GM19463 (cell line): Measurements from ENCODE around the gene KAT2A.

Experiments used
- ATAC-seq: cut with Tn5 transposase; IDR thresholded peaks from one replicate; pipeline ENCODE4 v1.9.1; 2021; ENCODE audit warnings: mild to moderate bottlenecking, moderate library complexity; ENCODE audit not compliant: unreplicated experiment

KAT2A gene

GRCh38 chr17:42096360-42097111, 24.6 kb downstream of the KAT2A start:
- ATAC-seq: no peak

GRCh38 chr17:42094375-42095069, 26.6 kb downstream of the KAT2A start:
- ATAC-seq: no peak

GRCh38 chr17:42092939-42093338, 28.2 kb downstream of the KAT2A start:
- no peak for ATAC-seq

GRCh38 chr17:42090964-42091790, 30.0 kb downstream of the KAT2A start:
- ATAC-seq: no peak

- ATAC-seq: no peak
Observed at GRCh38 chr17:42088736-42089135, 32.4 kb downstream of the KAT2A start.

- no peak for ATAC-seq
Observed at GRCh38 chr17:42087736-42088705, 33.1 kb downstream of the KAT2A start.

GRCh38 chr17:42087042-42087701, 34.0 kb downstream of the KAT2A start:
- no peak for ATAC-seq

- ATAC-seq: no peak
Observed at GRCh38 chr17:42081516-42082129, 39.5 kb downstream of the KAT2A start.

- ATAC-seq: no peak
Observed at GRCh38 chr17:42079541-42079940, 41.6 kb downstream of the KAT2A start.

- no peak for ATAC-seq
Observed at GRCh38 chr17:42078396-42079043, 42.6 kb downstream of the KAT2A start.

- no peak for ATAC-seq
Observed at GRCh38 chr17:42077755-42078154, 43.4 kb downstream of the KAT2A start.

- no peak for ATAC-seq
Observed at GRCh38 chr17:42076797-42077559, 44.2 kb downstream of the KAT2A start.

- no peak for ATAC-seq
Observed at GRCh38 chr17:42075789-42076188, 45.4 kb downstream of the KAT2A start.

GRCh38 chr17:42072323-42073187, 48.6 kb downstream of the KAT2A start:
- no peak for ATAC-seq

- no peak for ATAC-seq
Observed at GRCh38 chr17:42071810-42072209, 49.4 kb downstream of the KAT2A start.

- ATAC-seq: no peak
Observed at GRCh38 chr17:42068979-42069378, 52.2 kb downstream of the KAT2A start.

GRCh38 chr17:42067371-42068091, 53.6 kb downstream of the KAT2A start:
- ATAC-seq: no peak
